ENCODE data around the gene SEMA6A. TPM values are rescaled to one million over a fixed set of nuclear protein-coding genes. Genes with fewer than 3 reads are reported as not detected.

The SEMA6A gene
- total RNA-seq, 1 donor from 2014 or later: 89.9 TPM

DNA sequence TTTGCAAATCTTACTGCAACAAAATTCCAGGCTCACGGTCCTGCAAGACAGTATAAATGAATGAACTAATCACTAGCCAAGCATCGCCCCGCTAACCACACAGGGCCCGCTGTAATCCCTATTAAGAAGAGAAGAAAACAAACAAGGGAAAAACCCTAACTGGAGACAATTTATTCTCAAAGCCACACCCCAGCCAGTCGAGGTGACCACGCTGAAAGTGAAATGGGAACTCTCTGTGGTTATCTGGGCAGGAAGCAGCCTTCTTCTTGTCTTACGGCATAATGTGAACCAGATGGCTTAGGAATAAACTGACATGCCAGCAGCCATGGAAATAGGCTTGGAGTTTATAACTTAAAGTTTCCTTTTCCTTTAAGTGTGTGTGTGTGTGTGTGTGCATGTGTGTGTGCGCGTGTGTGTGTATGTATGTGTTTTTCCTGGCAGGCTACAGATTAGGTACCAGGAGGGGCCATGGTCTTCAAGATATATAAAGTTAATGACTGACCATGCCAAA lies 120.2 kb downstream of the SEMA6A start:
- no peak for DNase-seq (ENCODE audit: low spot score, unreplicated experiment)
- no peak overlapping the region for H3K4me3 Mint-ChIP-seq (ENCODE audit: low read depth)
- peaks cover 43% of the 10 kb centered on the region for H3K4me1 Mint-ChIP-seq (ENCODE audit: low read depth)
- no peaks in the 10 kb centered on the region for H3K27me3 Mint-ChIP-seq
- peaks cover 9% of the 10 kb centered on the region for H3K36me3 Mint-ChIP-seq (ENCODE audit: insufficient read depth)
- H3K9me3 Mint-ChIP-seq (ENCODE audit: low read depth): no peaks in the 10 kb centered on the region
- H3K27ac Mint-ChIP-seq: peak overlapping the region; percentile 26
- TF ChIP-seq, protein P1, sequence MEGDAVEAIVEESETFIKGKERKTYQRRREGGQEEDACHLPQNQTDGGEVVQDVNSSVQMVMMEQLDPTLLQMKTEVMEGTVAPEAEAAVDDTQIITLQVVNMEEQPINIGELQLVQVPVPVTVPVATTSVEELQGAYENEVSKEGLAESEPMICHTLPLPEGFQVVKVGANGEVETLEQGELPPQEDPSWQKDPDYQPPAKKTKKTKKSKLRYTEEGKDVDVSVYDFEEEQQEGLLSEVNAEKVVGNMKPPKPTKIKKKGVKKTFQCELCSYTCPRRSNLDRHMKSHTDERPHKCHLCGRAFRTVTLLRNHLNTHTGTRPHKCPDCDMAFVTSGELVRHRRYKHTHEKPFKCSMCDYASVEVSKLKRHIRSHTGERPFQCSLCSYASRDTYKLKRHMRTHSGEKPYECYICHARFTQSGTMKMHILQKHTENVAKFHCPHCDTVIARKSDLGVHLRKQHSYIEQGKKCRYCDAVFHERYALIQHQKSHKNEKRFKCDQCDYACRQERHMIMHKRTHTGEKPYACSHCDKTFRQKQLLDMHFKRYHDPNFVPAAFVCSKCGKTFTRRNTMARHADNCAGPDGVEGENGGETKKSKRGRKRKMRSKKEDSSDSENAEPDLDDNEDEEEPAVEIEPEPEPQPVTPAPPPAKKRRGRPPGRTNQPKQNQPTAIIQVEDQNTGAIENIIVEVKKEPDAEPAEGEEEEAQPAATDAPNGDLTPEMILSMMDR (IDR thresholded peaks at IDR 0.05; ENCODE audit: unreplicated experiment): no peak

- Mint-ChIP-seq H3K4me3 (ENCODE audit: low read depth) (no peak overlapping the region), H3K27ac (peak overlapping the region; percentile 26), H3K9me3 (ENCODE audit: low read depth) (no peaks in the 10 kb centered on the region), H3K4me1 (ENCODE audit: low read depth) (peaks cover 47% of the 10 kb centered on the region), H3K27me3 (no peaks in the 10 kb centered on the region), H3K36me3 (ENCODE audit: insufficient read depth) (peaks cover 9% of the 10 kb centered on the region)
- DNase-seq (ENCODE audit: low spot score, unreplicated experiment): no peak
- TF ChIP-seq, protein P1 (IDR thresholded peaks at IDR 0.05; ENCODE audit: unreplicated experiment): no peak
Measured at GRCh38 chr5:116453988-116454411, 120.6 kb downstream of the SEMA6A start.

GRCh38 chr5:116452774-116453368 lies 121.8 kb downstream of the SEMA6A start:
- H3K27ac Mint-ChIP-seq: peak overlapping the region; percentile 18
- no peaks in the 10 kb centered on the region for H3K9me3 Mint-ChIP-seq (ENCODE audit: low read depth)
- DNase-seq (ENCODE audit: low spot score, unreplicated experiment): no peak
- peaks cover 10% of the 10 kb centered on the region for H3K36me3 Mint-ChIP-seq (ENCODE audit: insufficient read depth)
- H3K4me3 Mint-ChIP-seq (ENCODE audit: low read depth): no peak overlapping the region
- H3K4me1 Mint-ChIP-seq (ENCODE audit: low read depth): peaks cover 45% of the 10 kb centered on the region
- TF ChIP-seq, protein P1 (IDR thresholded peaks at IDR 0.05; ENCODE audit: unreplicated experiment): no peak
- no peaks in the 10 kb centered on the region for H3K27me3 Mint-ChIP-seq

- no peaks in the 10 kb centered on the region for H3K27me3 Mint-ChIP-seq
- H3K36me3 Mint-ChIP-seq (ENCODE audit: insufficient read depth): peaks cover 15% of the 10 kb centered on the region
- DNase-seq (ENCODE audit: low spot score, unreplicated experiment): no peak
- no peak overlapping the region for H3K4me3 Mint-ChIP-seq (ENCODE audit: low read depth)
- TF ChIP-seq, protein P1 (IDR thresholded peaks at IDR 0.05; ENCODE audit: unreplicated experiment): no peak
- peaks cover 45% of the 10 kb centered on the region for H3K4me1 Mint-ChIP-seq (ENCODE audit: low read depth)
- H3K9me3 Mint-ChIP-seq (ENCODE audit: low read depth): no peaks in the 10 kb centered on the region
- H3K27ac Mint-ChIP-seq: no peak overlapping the region
Measured at GRCh38 chr5:116451905-116452450, 122.6 kb downstream of the SEMA6A start.

DNA sequence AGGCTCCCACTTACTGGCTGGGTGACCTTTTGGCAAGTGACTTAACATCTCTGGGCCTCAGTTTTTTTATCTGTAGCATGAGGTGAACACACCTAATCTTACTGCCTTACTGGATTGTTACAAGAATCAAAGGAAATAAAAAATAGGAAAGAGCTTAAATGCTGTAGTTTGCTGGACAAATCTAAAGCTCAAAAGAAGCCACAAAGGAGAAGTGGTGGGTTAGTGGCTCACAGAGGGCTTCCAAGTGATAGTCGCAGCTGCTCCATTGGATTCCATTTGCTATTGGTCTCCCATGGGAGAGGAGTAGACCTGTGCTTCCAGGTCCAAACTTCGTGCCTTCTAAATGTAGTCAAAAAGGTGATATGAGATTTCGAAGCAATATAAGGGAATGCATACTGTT lies 123.6 kb downstream of the SEMA6A start:
- H3K27me3 Mint-ChIP-seq: no peaks in the 10 kb centered on the region
- H3K4me1 Mint-ChIP-seq (ENCODE audit: low read depth): peaks cover 47% of the 10 kb centered on the region
- TF ChIP-seq, protein P1 (IDR thresholded peaks at IDR 0.05; ENCODE audit: unreplicated experiment): no peak
- peaks cover 21% of the 10 kb centered on the region for H3K36me3 Mint-ChIP-seq (ENCODE audit: insufficient read depth)
- peak overlapping the region; percentile 41 for H3K27ac Mint-ChIP-seq
- no peak for DNase-seq (ENCODE audit: low spot score, unreplicated experiment)
- H3K9me3 Mint-ChIP-seq (ENCODE audit: low read depth): no peaks in the 10 kb centered on the region
- H3K4me3 Mint-ChIP-seq (ENCODE audit: low read depth): no peak overlapping the region

Measured in progenitor cell of endocrine pancreas (in vitro differentiated cells).